Panc1 (cell line): Measurements from ENCODE around the gene CUEDC1. TPM values are rescaled to one million over a fixed set of nuclear protein-coding genes. Genes with fewer than 3 reads are reported as not detected.

Experiments
- ATAC-seq: fragments of 200-7000 bp; cut with Tn5 transposase; 2 replicates; pipeline ENCODE4 v1.9.1; 2020; ENCODE audit warnings: mild to moderate bottlenecking, moderate library complexity
- BruUV-seq: library from RNA; stranded (reverse); fragments of 400-500 nt; replicated peaks from 2 replicates; lab custom pipeline; 2021; lab: Mats Ljungman, UMichigan
- CTCF ChIA-PET: fragments of 300-600 bp; sonication (Branson Sonifier 250); formaldehyde crosslinking; loops from one replicate; lab custom pipeline; 2022; ENCODE audit warnings: antibody characterized with exemption; lab: Charles Lee
- POLR2A ChIA-PET: fragments of 300-600 bp; sonication (Branson Sonifier 250); formaldehyde crosslinking; loops from one replicate; lab custom pipeline; 2022; ENCODE audit warnings: antibody characterized with exemption; lab: Charles Lee
- DNase-seq: peaks from one replicate; pipeline ENCODE4 v3.0.0-alpha.2; 2010; ENCODE audit warnings: low read depth, low spot score
- H3K27ac ChIP-seq: 2 replicates; pipeline ENCODE4 v1.5.1; 2011; ENCODE audit warnings: mild to moderate bottlenecking, low read length, inconsistent platforms
- H3K27me3 ChIP-seq: fragments of 200-500 bp; sonication (Bioruptor generic); 2 replicates; pipeline ENCODE4 v1.6.0; 2014; ENCODE audit warnings: low read length, inconsistent platforms; ENCODE audit not compliant: control insufficient read depth, insufficient read depth
- H3K36me3 ChIP-seq: fragments of 200-500 bp; sonication (Bioruptor generic); 2 replicates; pipeline ENCODE4 v1.5.1; 2014; ENCODE audit warnings: inconsistent platforms, mild to moderate bottlenecking, low read length, moderate library complexity; ENCODE audit not compliant: control insufficient read depth, insufficient read depth
- H3K4me1 ChIP-seq: 2 replicates; pipeline ENCODE4 v1.5.1; 2011; ENCODE audit warnings: inconsistent platforms, mild to moderate bottlenecking, low read length, moderate library complexity; ENCODE audit not compliant: control insufficient read depth, insufficient read depth
- H3K4me3 ChIP-seq, 2 experiments: 2 replicates each; pipeline ENCODE4 v1.5.1; 2011 to 2012; ENCODE audit warnings: low read depth in 2 of 2, low read length in 2 of 2, mild to moderate bottlenecking in 2 of 2, inconsistent platforms in 1 of 2, moderate library complexity in 1 of 2
- H3K9me3 ChIP-seq: fragments of 200-500 bp; sonication (Bioruptor generic); 2 replicates; pipeline ENCODE4 v1.5.1; 2014; ENCODE audit warnings: low read depth, mild to moderate bottlenecking, inconsistent platforms, low read length, moderate library complexity; ENCODE audit not compliant: control insufficient read depth, insufficient read depth
- CTCF ChIP-seq: fragments of 450-650 bp; IDR thresholded peaks from 2 replicates; pipeline ENCODE4 v1.5.1; 2017; ENCODE audit warnings: mild to moderate bottlenecking
- POLR2AphosphoS5 ChIP-seq: IDR thresholded peaks from 2 replicates; pipeline ENCODE4 v1.6.1; 2012; ENCODE audit warnings: mild to moderate bottlenecking, low read depth, low read length, moderate library complexity
- REST ChIP-seq, 2 experiments: IDR thresholded peaks; 2 replicates each; pipeline ENCODE4 v1.6.1; 2011 to 2012; ENCODE audit warnings: low read depth in 2 of 2, control low read depth in 1 of 2, low read length in 1 of 2, mild to moderate bottlenecking in 1 of 2, moderate library complexity in 1 of 2; ENCODE audit not compliant: insufficient read depth in 1 of 2
- SIN3A ChIP-seq: IDR thresholded peaks from 2 replicates; pipeline ENCODE4 v1.6.1; 2012; ENCODE audit warnings: low read depth, mild to moderate bottlenecking, low read length, moderate library complexity, borderline replicate concordance; ENCODE audit not compliant: insufficient read depth
- TCF7L2 ChIP-seq: IDR thresholded peaks from 2 replicates; pipeline ENCODE4 v1.6.1; 2011; ENCODE audit warnings: mild to moderate bottlenecking, low read depth, low read length, inconsistent platforms
- in situ Hi-C: cut with HindIII; loops from 2 replicates; pipeline ENCODE4 v1.10.0; 2016; ENCODE audit warnings: low sequenced_read_pairs, low pct_unique_long_range_greater_than_20kb
- intact Hi-C: fragments of 100-400 bp; cut with micrococcal nuclease; formaldehyde crosslinking; loops from one replicate; pipeline ENCODE4 v1.10.0; 2022; ENCODE audit not compliant: unreplicated experiment
- total RNA-seq: library from RNA; stranded (reverse); gene quantifications from one replicate; pipeline ENCODE4 v1.2.1, GENCODE V29; 2021; ENCODE audit not compliant: unreplicated experiment

Gene CUEDC1
- total RNA-seq, 1 experiment from 2014 or later = 103 TPM

- no peak overlapping the region; a peak in 1 of 4 replicates for H3K4me3 ChIP-seq
- peaks cover 35% of the 10 kb centered on the region for H3K36me3 ChIP-seq
- DNase-seq = no peak
- POLR2A ChIA-PET = interaction anchor here (0.5 kb wide), 2 partner anchors 9 to 33 kb away, joined by 3 to 8 read pairs; no protein-coding TSS in a partner anchor
- no peak for TF ChIP-seq TCF7L2
- TF ChIP-seq REST (IDR thresholded peaks at IDR 0.05; ENCODE audit: insufficient read depth in 1 of 2, low read depth in 2 of 2, low read length in 1 of 2) = no peak
- no peak for TF ChIP-seq CTCF
- TF ChIP-seq SIN3A = no peak
- TF ChIP-seq POLR2AphosphoS5 = no peak
- intact Hi-C loops (no loop called here), in situ Hi-C loops (no loop called here)
- no peak for ATAC-seq
- no TSS peak for BruUV-seq
- CTCF ChIA-PET = interaction anchor here (0.9 kb wide), 1 partner anchor 65 kb away, joined by 3 read pairs; no protein-coding TSS in a partner anchor
- H3K4me1 ChIP-seq = peaks cover 29% of the 10 kb centered on the region
- H3K27me3 ChIP-seq = no peaks in the 10 kb centered on the region
- H3K9me3 ChIP-seq = no peaks in the 10 kb centered on the region
- H3K27ac ChIP-seq = peak overlapping the region; percentile 94
Observed at GRCh38 chr17:57984261-57984890, 29.2 kb upstream of the CUEDC1 start.

GRCh38 chr17:57983446-57983845, 28.2 kb upstream of the CUEDC1 start:
- intact Hi-C loops (no loop called here), in situ Hi-C loops (no loop called here)
- Histone ChIP-seq H3K4me3 (no peak overlapping the region), H3K27ac (no peak overlapping the region), H3K9me3 (no peaks in the 10 kb centered on the region), H3K27me3 (no peaks in the 10 kb centered on the region), H3K36me3 (peaks cover 44% of the 10 kb centered on the region), H3K4me1 (peaks cover 20% of the 10 kb centered on the region)
- ATAC-seq = no peak
- ChIA-PET POLR2A (no interaction called here), CTCF (interaction anchor here (1.0 to 1.1 kb wide), 2 partner anchors 15 to 133 kb away, joined by 4 to 6 read pairs; no protein-coding TSS in a partner anchor)
- TF ChIP-seq POLR2AphosphoS5 (no peak), TCF7L2 (no peak), SIN3A (no peak), CTCF (no peak), REST (IDR thresholded peaks at IDR 0.05; ENCODE audit: insufficient read depth in 1 of 2, low read depth in 2 of 2, low read length in 1 of 2) (no peak)
- no peak for DNase-seq
- no TSS peak for BruUV-seq
